HepG2 (cell line): ENCODE results near the gene CTCF. TPM values are rescaled to one million over a fixed set of nuclear protein-coding genes. Genes with fewer than 3 reads are reported as not detected.

Experiments used
- AGO2 ChIP-seq: fragments of 200-400 bp; formaldehyde crosslinking; optimal IDR thresholded peaks from 2 replicates; pipeline ENCODE3; 2017; ENCODE audit warnings: mild to moderate bottlenecking, low read depth, low read length, moderate library complexity
- FOXJ3 ChIP-seq: sonication (generic); formaldehyde crosslinking; IDR thresholded peaks from 2 replicates; pipeline ENCODE4 v1.4.0; 2020; ENCODE audit warnings: missing genetic modification reagents, mild to moderate bottlenecking, borderline replicate concordance
- GZF1 ChIP-seq: sonication (generic); formaldehyde crosslinking; IDR thresholded peaks from 2 replicates; pipeline ENCODE4 v1.5.1; 2020; ENCODE audit warnings: mild to moderate bottlenecking, missing genetic modification reagents
- HDAC6 ChIP-seq: fragments of 200-600 bp; sonication (generic); IDR thresholded peaks from 2 replicates; pipeline ENCODE4 v1.7.0; 2017; ENCODE audit warnings: mild to moderate bottlenecking, antibody characterized with exemption, low read length, low read depth
- HNRNPL ChIP-seq: fragments of 200-400 bp; formaldehyde crosslinking; IDR thresholded peaks from 2 replicates; pipeline ENCODE4 v1.6.1; 2017; ENCODE audit warnings: mild to moderate bottlenecking, low read depth, low read length
- KLF16 ChIP-seq, 2 experiments: sonication (generic) in 1 of 2; formaldehyde crosslinking in 1 of 2; IDR thresholded peaks; 2 replicates each; pipeline versions ENCODE4 v1.6.1 to v1.8.0; 2016 to 2023; ENCODE audit warnings: missing genetic modification reagents in 2 of 2, missing compliant biosample characterization in 1 of 2
- PAWR ChIP-seq: sonication (generic); formaldehyde crosslinking; IDR thresholded peaks from 2 replicates; pipeline ENCODE4 v1.4.0; 2020; ENCODE audit warnings: missing genetic modification reagents, mild to moderate bottlenecking, borderline replicate concordance
- RXRB ChIP-seq: IDR thresholded peaks from 2 replicates; pipeline ENCODE4 v1.6.1; 2016; ENCODE audit warnings: borderline replicate concordance, missing genetic modification reagents, missing compliant biosample characterization
- SIN3A ChIP-seq: IDR thresholded peaks from 2 replicates; pipeline ENCODE4 v1.6.1; 2011; ENCODE audit warnings: low read depth, mild to moderate bottlenecking, control low read depth, low read length, borderline replicate concordance
- SP2 ChIP-seq: sonication (generic); formaldehyde crosslinking; IDR thresholded peaks from 2 replicates; pipeline ENCODE4 v1.5.1; 2020; ENCODE audit warnings: mild to moderate bottlenecking, missing genetic modification reagents
- ZFP36 ChIP-seq: fragments of 150-350 bp; IDR thresholded peaks from 2 replicates; pipeline ENCODE4 v1.6.1; 2018; ENCODE audit warnings: borderline replicate concordance, low read length, low read depth; ENCODE audit not compliant: partially characterized antibody
- ZNF263 ChIP-seq: sonication (generic); formaldehyde crosslinking; IDR thresholded peaks from 2 replicates; pipeline ENCODE4 v1.4.0; 2020; ENCODE audit warnings: missing genetic modification reagents
- ZNF343 ChIP-seq: sonication (generic); formaldehyde crosslinking; IDR thresholded peaks from 2 replicates; pipeline ENCODE4 v1.4.0; 2020; ENCODE audit warnings: mild to moderate bottlenecking, missing genetic modification reagents
- ZNF513 ChIP-seq: sonication (generic); formaldehyde crosslinking; conservative IDR thresholded peaks from 2 replicates; pipeline ENCODE4 v1.5.0; 2020; ENCODE audit warnings: missing genetic modification reagents
- polyA plus RNA-seq, 8 experiments: library from polyadenylated mRNA; depleted of rRNA in 3 of 8; stranded (reverse) in 7 of 8; unstranded in 1 of 8; fragments of >200 nt; fragmentation: Illumina TruSeq in 4 of 8; extraction: Trizol in 4 of 8; gene quantifications; 2 replicates each; pipeline versions ENCODE4 v1.2.1 to v1.2.3, GENCODE V29; 2011 to 2016; ENCODE audit warnings: low read depth in 4 of 8, missing spikeins in 1 of 8, mixed read lengths in 1 of 8; ENCODE audit not compliant: insufficient read depth in 1 of 8
- total RNA-seq, 5 experiments: library from RNA; depleted of rRNA; stranded (reverse); fragments of >200 nt; fragmentation: Illumina TruSeq; extraction: Trizol; gene quantifications; 2 replicates each; pipeline ENCODE4 v1.2.3, GENCODE V29; 2016; ENCODE audit warnings: low read depth in 1 of 5
- TF ChIP-seq, protein P1 (sequence below): sonication (generic); formaldehyde crosslinking; IDR thresholded peaks from 2 replicates; pipeline ENCODE4 v1.8.0; 2022; ENCODE audit warnings: mild to moderate bottlenecking, missing genetic modification reagents, moderate library complexity

Gene CTCF
- total and polyA plus RNA-seq, 2 of the 13 experiments (the other 11 are each of a cell fraction or from before 2014, with no cell fraction given): 19.5 to 37.5 TPM

GRCh38 chr16:67537636-67538591 is 24.4 kb upstream of the CTCF start (continued):
- TF ChIP-seq, protein P1, sequence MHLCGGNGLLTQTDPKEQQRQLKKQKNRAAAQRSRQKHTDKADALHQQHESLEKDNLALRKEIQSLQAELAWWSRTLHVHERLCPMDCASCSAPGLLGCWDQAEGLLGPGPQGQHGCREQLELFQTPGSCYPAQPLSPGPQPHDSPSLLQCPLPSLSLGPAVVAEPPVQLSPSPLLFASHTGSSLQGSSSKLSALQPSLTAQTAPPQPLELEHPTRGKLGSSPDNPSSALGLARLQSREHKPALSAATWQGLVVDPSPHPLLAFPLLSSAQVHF (CRISPR knock-in tag): no peak
- TF ChIP-seq RXRB (CRISPR knock-in tag) (peak; percentile 33; the same call in 1 of the 2 replicates), PAWR (CRISPR knock-in tag) (no peak), SP2 (CRISPR knock-in tag) (no peak), ZNF263 (CRISPR knock-in tag) (no peak), ZFP36 (no peak), HNRNPL (0 out of 2 replicates have a peak, but pooled peaks have one; percentile 26), SIN3A (no peak), ZNF513 (CRISPR knock-in tag) (no peak), AGO2 (peak; percentile 90), KLF16 (CRISPR knock-in tag; IDR thresholded peaks at IDR 0.05) (0 out of 4 replicates have a peak, but pooled peaks of 1 of the 2 experiments have one; percentile 43), GZF1 (no peak), HDAC6 (no peak), FOXJ3 (CRISPR knock-in tag) (no peak), ZNF343 (peak; percentile 66)
